Neural cell (in vitro differentiated cells): Measurements from ENCODE around the gene PRCP. TPM values are rescaled to one million over a fixed set of nuclear protein-coding genes. Genes with fewer than 3 reads are reported as not detected.

Experiments
- H2AFZ ChIP-seq: fragments of 200-600, 300-800 bp; sonication (generic), shearing (Covaris generic); 2 replicates; pipeline ENCODE4 v1.6.0; 2014; ENCODE audit warnings: low read depth, mild to moderate bottlenecking, antibody characterized with exemption, low read length, moderate library complexity
- H3F3A ChIP-seq: fragments of 200-600 bp; shearing (Covaris generic); 2 replicates; pipeline ENCODE4 v1.6.1; 2016; ENCODE audit warnings: mild to moderate bottlenecking, moderate library complexity, mixed read lengths, antibody characterized with exemption, low read length; ENCODE audit not compliant: insufficient read depth, poor library complexity, severe bottlenecking
- H3K27ac ChIP-seq: fragments of 200-600, 300-800 bp; sonication (generic), shearing (Covaris generic); 2 replicates; pipeline ENCODE4 v1.5.1; 2014; ENCODE audit warnings: mild to moderate bottlenecking, low read length, moderate library complexity
- H3K27me3 ChIP-seq: fragments of 300-800, 200-600 bp; sonication (generic), shearing (Covaris generic); 2 replicates; pipeline ENCODE4 v1.6.0; 2014; ENCODE audit warnings: mild to moderate bottlenecking, low read depth, low read length, moderate library complexity; ENCODE audit not compliant: insufficient read depth
- H3K36me3 ChIP-seq: fragments of 300-800, 200-600 bp; sonication (generic), shearing (Covaris generic); 2 replicates; pipeline ENCODE4 v1.5.1; 2014; ENCODE audit warnings: mild to moderate bottlenecking, antibody characterized with exemption, low read length, moderate library complexity; ENCODE audit not compliant: insufficient read depth
- H3K4me2 ChIP-seq: fragments of 300-800, 200-600 bp; sonication (generic), shearing (Covaris generic); 2 replicates; pipeline ENCODE4 v1.6.0; 2014; ENCODE audit warnings: mild to moderate bottlenecking, low read length
- H3K4me3 ChIP-seq: fragments of 300-800, 200-600 bp; sonication (generic), shearing (Covaris generic); 2 replicates; pipeline ENCODE4 v1.5.1; 2014; ENCODE audit warnings: mild to moderate bottlenecking, low read length, moderate library complexity
- H3K79me2 ChIP-seq: fragments of 200-600 bp; shearing (Covaris generic); replicated peaks from 2 replicates; pipeline ENCODE4 v1.6.0; 2014; ENCODE audit warnings: mild to moderate bottlenecking, low read length, moderate library complexity; ENCODE audit not compliant: insufficient read depth
- H3K9ac ChIP-seq: fragments of 300-800, 200-600 bp; sonication (generic), shearing (Covaris generic); 2 replicates; pipeline ENCODE4 v1.6.1; 2016; ENCODE audit warnings: mild to moderate bottlenecking, low read length, mixed read lengths
- H3K9me2 ChIP-seq: fragments of 200-600 bp; shearing (Covaris generic); 2 replicates; pipeline ENCODE4 v1.6.1; 2016; ENCODE audit warnings: mild to moderate bottlenecking, low read length, mixed read lengths; ENCODE audit not compliant: insufficient read depth
- H3K9me3 ChIP-seq: fragments of 200-600, 300-800 bp; sonication (generic), shearing (Covaris generic); 2 replicates; pipeline ENCODE4 v1.6.1; 2016; ENCODE audit warnings: mild to moderate bottlenecking, mixed run types, low read length, moderate library complexity, mixed read lengths
- H4K20me1 ChIP-seq: fragments of 200-600 bp; shearing (Covaris generic); 2 replicates; pipeline ENCODE4 v1.6.1; 2016; ENCODE audit warnings: mild to moderate bottlenecking, mixed run types; ENCODE audit not compliant: insufficient read depth
- EP300 ChIP-seq: fragments of 450-650 bp; conservative IDR thresholded peaks from 2 replicates; pipeline ENCODE4 v1.6.1; 2014; ENCODE audit warnings: antibody characterized with exemption, mild to moderate bottlenecking, moderate library complexity; ENCODE audit not compliant: poor library complexity, severe bottlenecking
- EZH2 ChIP-seq: fragments of 200-600, 300-800 bp; shearing (Covaris generic), sonication (generic); IDR thresholded peaks from 2 replicates; pipeline ENCODE4 v1.6.1; 2014; ENCODE audit warnings: antibody characterized with exemption, low read length, borderline replicate concordance, mild to moderate bottlenecking; ENCODE audit not compliant: insufficient read depth, poor library complexity, severe bottlenecking
- MXI1 ChIP-seq: fragments of 450-650 bp; conservative IDR thresholded peaks from 2 replicates; pipeline ENCODE4 v1.6.1; 2014; ENCODE audit warnings: antibody characterized with exemption, mild to moderate bottlenecking; ENCODE audit not compliant: poor library complexity, severe bottlenecking
- POLR2AphosphoS5 ChIP-seq: IDR thresholded peaks from 2 replicates; pipeline ENCODE4 v1.6.1; 2012
- RAD21 ChIP-seq: fragments of 450-650 bp; conservative IDR thresholded peaks from 2 replicates; pipeline ENCODE4 v1.6.1; 2014; ENCODE audit warnings: antibody characterized with exemption, mild to moderate bottlenecking, moderate library complexity
- SMC3 ChIP-seq: fragments of 450-650 bp; conservative IDR thresholded peaks from 2 replicates; pipeline ENCODE4 v1.6.1; 2014; ENCODE audit warnings: antibody characterized with exemption, mild to moderate bottlenecking, moderate library complexity; ENCODE audit not compliant: poor library complexity
- TAF1 ChIP-seq: IDR thresholded peaks from 2 replicates; pipeline ENCODE4 v1.6.1; 2012; ENCODE audit warnings: low read depth
- polyA plus RNA-seq: library from polyadenylated mRNA; depleted of rRNA; stranded (reverse); fragments of >200 nt; gene quantifications from 2 replicates; pipeline ENCODE4 v1.2.3, GENCODE V29; 2014
- TF ChIP-seq, protein P1 (sequence below): fragments of 450-650 bp; IDR thresholded peaks from 2 replicates; pipeline ENCODE4 v1.5.1; 2014; ENCODE audit warnings: antibody characterized with exemption, mild to moderate bottlenecking, moderate library complexity; ENCODE audit not compliant: poor library complexity, severe bottlenecking
- TF ChIP-seq, protein P2 (sequence below): IDR thresholded peaks from 2 replicates; pipeline ENCODE4 v1.6.1; 2012; ENCODE audit warnings: borderline replicate concordance

The PRCP gene
- polyA plus RNA-seq, 1 donor from 2014 or later: 6.1 TPM

DNA sequence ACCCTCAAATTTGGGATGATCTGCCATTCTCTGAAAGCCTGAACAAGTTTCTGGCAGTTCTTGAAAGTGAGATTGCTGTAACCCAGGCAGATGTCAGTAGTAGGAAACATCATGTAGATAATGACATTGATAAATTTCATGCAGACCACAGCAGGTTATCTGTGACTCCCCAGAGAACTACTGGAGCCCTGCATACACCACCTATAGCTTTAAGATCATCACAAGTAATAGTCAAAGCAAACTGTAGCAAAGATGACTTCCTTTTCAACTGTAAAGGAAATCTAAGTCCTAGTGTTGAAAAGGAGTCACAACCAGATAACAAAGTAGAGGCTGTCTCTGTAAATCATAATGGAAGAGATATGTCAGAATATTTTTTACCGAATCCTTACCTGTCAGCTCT, 32.3 kb upstream of the PRCP start:
- no peak overlapping the region for H3K4me2 ChIP-seq
- no peak overlapping the region for H3K4me3 ChIP-seq
- no peaks in the 10 kb centered on the region for H3K36me3 ChIP-seq
- no peaks in the 10 kb centered on the region for H3K27me3 ChIP-seq
- no peaks in the 10 kb centered on the region for H3F3A ChIP-seq
- H3K27ac ChIP-seq: no peak overlapping the region
- no peak for TF ChIP-seq MXI1
- TF ChIP-seq, protein P1, sequence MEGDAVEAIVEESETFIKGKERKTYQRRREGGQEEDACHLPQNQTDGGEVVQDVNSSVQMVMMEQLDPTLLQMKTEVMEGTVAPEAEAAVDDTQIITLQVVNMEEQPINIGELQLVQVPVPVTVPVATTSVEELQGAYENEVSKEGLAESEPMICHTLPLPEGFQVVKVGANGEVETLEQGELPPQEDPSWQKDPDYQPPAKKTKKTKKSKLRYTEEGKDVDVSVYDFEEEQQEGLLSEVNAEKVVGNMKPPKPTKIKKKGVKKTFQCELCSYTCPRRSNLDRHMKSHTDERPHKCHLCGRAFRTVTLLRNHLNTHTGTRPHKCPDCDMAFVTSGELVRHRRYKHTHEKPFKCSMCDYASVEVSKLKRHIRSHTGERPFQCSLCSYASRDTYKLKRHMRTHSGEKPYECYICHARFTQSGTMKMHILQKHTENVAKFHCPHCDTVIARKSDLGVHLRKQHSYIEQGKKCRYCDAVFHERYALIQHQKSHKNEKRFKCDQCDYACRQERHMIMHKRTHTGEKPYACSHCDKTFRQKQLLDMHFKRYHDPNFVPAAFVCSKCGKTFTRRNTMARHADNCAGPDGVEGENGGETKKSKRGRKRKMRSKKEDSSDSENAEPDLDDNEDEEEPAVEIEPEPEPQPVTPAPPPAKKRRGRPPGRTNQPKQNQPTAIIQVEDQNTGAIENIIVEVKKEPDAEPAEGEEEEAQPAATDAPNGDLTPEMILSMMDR: no peak
- TF ChIP-seq EZH2: no peak
- TF ChIP-seq, protein P2, sequence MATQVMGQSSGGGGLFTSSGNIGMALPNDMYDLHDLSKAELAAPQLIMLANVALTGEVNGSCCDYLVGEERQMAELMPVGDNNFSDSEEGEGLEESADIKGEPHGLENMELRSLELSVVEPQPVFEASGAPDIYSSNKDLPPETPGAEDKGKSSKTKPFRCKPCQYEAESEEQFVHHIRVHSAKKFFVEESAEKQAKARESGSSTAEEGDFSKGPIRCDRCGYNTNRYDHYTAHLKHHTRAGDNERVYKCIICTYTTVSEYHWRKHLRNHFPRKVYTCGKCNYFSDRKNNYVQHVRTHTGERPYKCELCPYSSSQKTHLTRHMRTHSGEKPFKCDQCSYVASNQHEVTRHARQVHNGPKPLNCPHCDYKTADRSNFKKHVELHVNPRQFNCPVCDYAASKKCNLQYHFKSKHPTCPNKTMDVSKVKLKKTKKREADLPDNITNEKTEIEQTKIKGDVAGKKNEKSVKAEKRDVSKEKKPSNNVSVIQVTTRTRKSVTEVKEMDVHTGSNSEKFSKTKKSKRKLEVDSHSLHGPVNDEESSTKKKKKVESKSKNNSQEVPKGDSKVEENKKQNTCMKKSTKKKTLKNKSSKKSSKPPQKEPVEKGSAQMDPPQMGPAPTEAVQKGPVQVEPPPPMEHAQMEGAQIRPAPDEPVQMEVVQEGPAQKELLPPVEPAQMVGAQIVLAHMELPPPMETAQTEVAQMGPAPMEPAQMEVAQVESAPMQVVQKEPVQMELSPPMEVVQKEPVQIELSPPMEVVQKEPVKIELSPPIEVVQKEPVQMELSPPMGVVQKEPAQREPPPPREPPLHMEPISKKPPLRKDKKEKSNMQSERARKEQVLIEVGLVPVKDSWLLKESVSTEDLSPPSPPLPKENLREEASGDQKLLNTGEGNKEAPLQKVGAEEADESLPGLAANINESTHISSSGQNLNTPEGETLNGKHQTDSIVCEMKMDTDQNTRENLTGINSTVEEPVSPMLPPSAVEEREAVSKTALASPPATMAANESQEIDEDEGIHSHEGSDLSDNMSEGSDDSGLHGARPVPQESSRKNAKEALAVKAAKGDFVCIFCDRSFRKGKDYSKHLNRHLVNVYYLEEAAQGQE: no peak
- no peak for TF ChIP-seq EP300
- no peak for TF ChIP-seq TAF1
- no peak for TF ChIP-seq SMC3
- TF ChIP-seq RAD21: no peak
- TF ChIP-seq POLR2AphosphoS5: no peak
- no peaks in the 10 kb centered on the region for H3K9me3 ChIP-seq
- no peaks in the 10 kb centered on the region for H4K20me1 ChIP-seq
- no peaks in the 10 kb centered on the region for H3K79me2 ChIP-seq
- H3K9ac ChIP-seq: no peak overlapping the region
- no peak overlapping the region for H2AFZ ChIP-seq
- H3K9me2 ChIP-seq: no peaks in the 10 kb centered on the region

DNA sequence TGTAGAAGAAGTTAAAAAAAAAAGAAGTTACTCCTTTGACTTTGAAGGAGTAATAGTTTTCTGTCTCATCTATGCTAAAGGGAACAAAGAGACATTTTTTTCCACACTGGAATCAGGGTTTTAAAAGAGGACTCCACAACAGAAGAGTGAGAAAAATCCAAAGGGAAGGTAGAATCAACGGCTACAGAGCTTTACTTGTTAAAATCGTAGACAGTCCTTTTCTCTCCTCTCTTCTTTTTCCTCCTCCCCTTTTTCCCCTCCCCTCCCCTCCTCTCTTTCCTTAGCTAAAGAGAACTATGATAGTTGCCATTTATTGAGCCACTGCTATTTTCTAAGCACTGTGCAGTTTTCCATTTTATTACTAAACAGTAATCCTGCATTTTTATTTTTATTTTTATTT, 30.5 kb upstream of the PRCP start:
- no peaks in the 10 kb centered on the region for H4K20me1 ChIP-seq
- H3K9ac ChIP-seq: no peak overlapping the region
- no peaks in the 10 kb centered on the region for H3K9me3 ChIP-seq
- H3K36me3 ChIP-seq: no peaks in the 10 kb centered on the region
- H3K9me2 ChIP-seq: no peaks in the 10 kb centered on the region
- H3K4me2 ChIP-seq: no peak overlapping the region
- no peaks in the 10 kb centered on the region for H3K27me3 ChIP-seq
- H2AFZ ChIP-seq: no peak overlapping the region
- H3F3A ChIP-seq: no peaks in the 10 kb centered on the region
- H3K4me3 ChIP-seq: no peak overlapping the region
- H3K79me2 ChIP-seq: no peaks in the 10 kb centered on the region
- no peak overlapping the region for H3K27ac ChIP-seq
- TF ChIP-seq POLR2AphosphoS5: no peak
- TF ChIP-seq, protein P2: no peak
- TF ChIP-seq RAD21: no peak
- TF ChIP-seq EP300: no peak
- TF ChIP-seq SMC3: no peak
- TF ChIP-seq TAF1: no peak
